ENCODE measurements around the gene SLC9A5.

GRCh38 chr16:67229906-67230808 is 18.6 kb upstream of the SLC9A5 start:
- no peak for TF ChIP-seq CTCF (IDR thresholded peaks at IDR 0.05)
- TF ChIP-seq POLR2AphosphoS5 (IDR thresholded peaks at IDR 0.05) = peak in 1 of 3 donors; percentile 5

Data from transverse colon (tissue), 4 donors.